ENCODE data around the gene KIF25.
"Not testable (repeated sequence)": the region's sequence is repeated elsewhere in the genome, so short reads cannot be mapped to it uniquely, and the experiment has no call there.

Gene KIF25

DNA sequence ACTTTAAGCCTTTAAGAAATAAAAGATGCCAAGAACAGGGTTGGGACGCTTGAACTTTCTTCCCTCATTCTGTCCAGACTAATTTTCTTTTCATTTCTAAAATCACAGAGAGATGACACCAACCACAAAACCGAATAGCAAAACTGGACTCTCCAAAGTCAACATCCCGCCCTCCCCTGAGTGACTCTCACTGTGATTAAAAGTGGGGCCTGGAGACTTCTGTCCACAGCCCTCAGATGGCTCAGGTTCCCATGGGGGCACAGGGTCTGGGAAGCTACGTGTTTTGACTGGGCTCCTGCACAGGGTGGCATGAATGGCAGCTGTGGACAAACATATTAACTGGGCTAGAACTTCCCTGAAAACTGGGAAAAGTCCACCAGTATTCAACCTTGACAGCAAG lies 75.3 kb downstream of the KIF25 start:
- H3K9me3 ChIP-seq (ENCODE audit: low read length), result no peaks in the 10 kb centered on the region
- no peak overlapping the region for H3K4me3 ChIP-seq (ENCODE audit: low read depth in 1 of 2, low read length in 2 of 2)
- no peaks in the 10 kb centered on the region for H3K27me3 ChIP-seq (ENCODE audit: control insufficient read depth in 1 of 2, insufficient read depth in 2 of 2, low read length in 2 of 2)
- no peaks in the 10 kb centered on the region for H3K4me1 ChIP-seq (ENCODE audit: insufficient read depth, low read length)
- H3K36me3 ChIP-seq (ENCODE audit: insufficient read depth, low read length), result no peaks in the 10 kb centered on the region
- no peak overlapping the region for H3K9ac ChIP-seq (ENCODE audit: low read length)
- H3K27ac ChIP-seq (ENCODE audit: low read depth, low read length), result no peak overlapping the region

DNA sequence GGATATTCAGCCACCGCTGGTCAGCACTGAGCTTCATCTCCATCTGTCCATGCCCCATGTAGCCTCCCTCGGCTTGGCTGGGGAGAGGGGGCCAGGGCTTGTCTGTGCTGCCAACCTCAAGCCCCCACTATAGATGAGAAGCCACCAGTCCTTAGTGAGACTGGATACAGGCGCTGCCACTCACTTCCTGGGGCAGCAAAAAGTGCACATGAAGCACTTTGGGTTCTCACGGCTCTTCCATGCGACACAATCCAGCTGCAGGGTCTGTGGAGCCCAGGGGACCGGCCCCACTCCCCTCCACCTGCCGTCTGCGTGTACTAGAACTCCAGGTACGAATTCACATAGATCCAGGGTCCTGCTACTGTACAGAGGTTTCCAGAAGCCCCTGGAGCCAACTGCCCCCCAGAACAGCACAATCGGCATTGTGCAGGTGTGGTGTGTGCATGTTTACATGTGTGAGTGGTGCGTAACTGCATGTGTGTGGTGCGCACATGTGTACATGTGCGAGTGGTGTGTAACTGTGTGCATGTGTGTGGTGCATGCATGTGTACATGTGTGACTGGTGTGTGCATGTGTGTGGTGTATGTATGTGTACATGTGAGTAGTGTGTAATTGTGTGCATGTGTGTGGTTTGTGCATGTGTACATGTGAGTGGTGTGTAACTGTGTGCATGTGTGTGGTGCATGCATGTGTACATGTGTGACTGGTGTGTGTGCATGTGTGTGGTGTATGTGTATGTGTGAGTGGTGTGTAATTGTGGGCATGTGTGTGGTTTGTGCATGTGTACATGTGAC lies 76.7 kb downstream of the KIF25 start:
- Histone ChIP-seq H3K27me3 (ENCODE audit: control insufficient read depth in 1 of 2, insufficient read depth in 2 of 2, low read length in 2 of 2) (no peaks in the 10 kb centered on the region), H3K36me3 (ENCODE audit: insufficient read depth, low read length) (no peaks in the 10 kb centered on the region), H3K4me1 (ENCODE audit: insufficient read depth, low read length) (no peaks in the 10 kb centered on the region), H3K9me3 (ENCODE audit: low read length) (no peaks in the 10 kb centered on the region), H3K4me3 (ENCODE audit: low read depth in 1 of 2, low read length in 2 of 2) (no peak overlapping the region), H3K27ac (ENCODE audit: low read depth, low read length) (no peak overlapping the region), H3K9ac (ENCODE audit: low read length) (no peak overlapping the region)

DNA sequence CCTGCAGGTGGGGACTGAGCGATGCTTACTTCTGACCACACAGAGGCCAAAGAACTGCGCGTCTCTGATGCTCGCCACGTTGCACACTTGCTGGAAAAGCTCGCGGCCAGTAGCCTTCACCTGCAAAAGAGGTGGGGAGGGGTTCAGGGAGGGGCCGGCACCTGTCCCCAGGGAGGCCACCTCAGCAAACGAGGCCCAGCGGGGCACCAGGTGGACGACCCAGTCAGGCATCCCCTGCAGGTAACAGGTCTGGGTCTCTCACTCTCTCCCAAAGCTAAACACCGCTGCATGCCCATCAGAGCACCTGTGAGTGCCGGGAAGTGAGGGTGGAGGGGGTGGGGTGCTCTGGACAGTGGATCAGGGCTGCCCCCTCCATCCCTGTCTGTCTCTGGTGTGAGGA lies 77.7 kb downstream of the KIF25 start:
- no peak overlapping the region for H3K9ac ChIP-seq (ENCODE audit: low read length)
- no peak overlapping the region for H3K4me3 ChIP-seq (ENCODE audit: low read depth in 1 of 2, low read length in 2 of 2)
- H3K36me3 ChIP-seq (ENCODE audit: insufficient read depth, low read length), result no peaks in the 10 kb centered on the region
- no peaks in the 10 kb centered on the region for H3K9me3 ChIP-seq (ENCODE audit: low read length)
- H3K27me3 ChIP-seq (ENCODE audit: control insufficient read depth in 1 of 2, insufficient read depth in 2 of 2, low read length in 2 of 2), result no peaks in the 10 kb centered on the region
- no peaks in the 10 kb centered on the region for H3K4me1 ChIP-seq (ENCODE audit: insufficient read depth, low read length)
- H3K27ac ChIP-seq (ENCODE audit: low read depth, low read length), result no peak overlapping the region

DNA sequence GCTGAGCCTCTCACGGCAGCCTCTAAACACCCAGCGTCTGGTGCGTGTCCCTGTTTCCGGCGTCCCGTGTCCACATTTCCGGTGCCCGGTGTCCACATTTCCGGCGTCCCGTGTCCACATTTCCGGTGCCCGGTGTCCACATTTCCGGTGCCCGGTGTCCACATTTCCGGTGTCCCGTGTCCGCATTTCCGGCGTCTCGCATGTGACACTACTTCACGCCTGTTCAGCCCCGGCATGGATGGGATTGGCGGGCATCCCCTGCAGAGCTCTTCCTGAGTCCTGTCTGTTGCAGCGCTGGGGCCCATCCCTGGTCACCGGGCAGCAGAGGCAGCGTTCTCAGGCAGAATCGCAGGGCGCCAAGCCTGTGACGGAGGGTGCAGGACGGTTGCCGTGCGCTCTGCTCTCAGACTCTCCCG lies 78.3 kb downstream of the KIF25 start:
- Histone ChIP-seq H3K4me1 (ENCODE audit: insufficient read depth, low read length) (no peaks in the 10 kb centered on the region), H3K27ac (ENCODE audit: low read depth, low read length) (no peak overlapping the region), H3K9ac (ENCODE audit: low read length) (no peak overlapping the region)

DNA sequence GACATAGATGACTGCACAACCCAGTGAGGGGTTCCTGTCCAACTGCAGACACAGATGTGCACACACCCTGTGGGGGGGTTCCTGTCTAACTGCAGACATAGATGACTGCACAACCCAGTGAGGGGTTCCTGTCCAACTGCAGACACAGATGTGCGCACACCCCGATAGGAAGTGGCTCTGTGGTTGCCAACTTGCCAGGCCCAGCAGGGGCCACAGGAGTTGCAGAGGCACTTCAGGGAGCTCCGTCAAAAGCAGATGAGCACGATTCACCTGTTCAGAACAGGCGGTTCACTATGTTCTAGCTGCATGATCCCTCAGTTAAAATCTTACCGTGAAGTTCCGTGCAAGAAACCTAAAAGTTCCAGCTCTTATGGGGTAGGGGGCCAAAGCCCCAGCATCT lies 79.9 kb downstream of the KIF25 start:
- H3K9me3 ChIP-seq (ENCODE audit: low read length); H3K4me1 ChIP-seq (ENCODE audit: insufficient read depth, low read length); H3K27ac ChIP-seq (ENCODE audit: low read depth, low read length); H3K4me3 ChIP-seq (ENCODE audit: low read depth in 1 of 2, low read length in 2 of 2); H3K27me3 ChIP-seq (ENCODE audit: control insufficient read depth in 1 of 2, insufficient read depth in 2 of 2, low read length in 2 of 2); H3K9ac ChIP-seq (ENCODE audit: low read length); H3K36me3 ChIP-seq (ENCODE audit: insufficient read depth, low read length): not testable (repeated sequence)

More for the DNA sequence above, 78.3 kb downstream of the KIF25 start:
- Histone ChIP-seq H3K36me3 (ENCODE audit: insufficient read depth, low read length) (no peaks in the 10 kb centered on the region), H3K4me3 (ENCODE audit: low read depth in 1 of 2, low read length in 2 of 2) (no peak overlapping the region), H3K27me3 (ENCODE audit: control insufficient read depth in 1 of 2, insufficient read depth in 2 of 2, low read length in 2 of 2) (no peaks in the 10 kb centered on the region), H3K9me3 (ENCODE audit: low read length) (no peaks in the 10 kb centered on the region)

DNA sequence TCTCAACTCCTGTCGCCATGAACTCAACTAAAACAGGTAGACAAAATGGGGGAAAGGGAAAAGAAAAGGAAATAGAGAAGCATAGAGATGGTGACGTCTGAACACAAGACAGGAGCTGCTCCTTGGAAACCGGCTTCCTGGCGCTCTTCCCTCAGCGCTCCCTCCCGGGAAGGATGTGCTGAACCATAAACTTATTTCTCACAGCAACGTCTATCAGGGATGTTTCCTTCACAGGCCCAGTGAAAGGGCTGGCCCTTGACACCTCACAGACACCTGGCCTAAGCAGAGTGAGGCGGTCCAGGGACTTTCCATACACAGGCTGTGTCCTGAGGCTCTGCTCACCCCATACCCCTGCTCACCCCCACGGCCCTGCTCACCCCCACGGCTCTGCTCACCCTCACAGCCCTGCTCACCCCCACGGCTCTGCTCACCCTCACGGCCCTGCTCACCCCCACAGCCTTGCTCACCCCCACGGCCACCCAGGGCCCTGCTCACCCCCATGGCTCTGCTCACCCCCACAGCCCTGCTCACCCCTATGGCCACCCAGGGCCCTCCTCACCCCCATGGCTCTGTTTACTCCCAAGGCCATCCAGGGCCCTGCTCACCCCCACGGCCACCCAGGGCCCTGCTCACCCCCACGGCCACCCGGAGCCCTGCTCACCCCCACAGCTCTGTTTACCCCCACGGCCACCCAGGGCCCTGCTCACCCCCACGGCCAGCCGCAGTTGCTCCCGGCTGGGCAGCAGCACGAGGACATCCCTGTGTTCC lies 80.9 kb downstream of the KIF25 start:
- no peak overlapping the region for H3K4me3 ChIP-seq (ENCODE audit: low read depth in 1 of 2, low read length in 2 of 2)
- H3K27me3 ChIP-seq (ENCODE audit: control insufficient read depth in 1 of 2, insufficient read depth in 2 of 2, low read length in 2 of 2), result no peaks in the 10 kb centered on the region
- H3K36me3 ChIP-seq (ENCODE audit: insufficient read depth, low read length), result no peaks in the 10 kb centered on the region
- H3K9me3 ChIP-seq (ENCODE audit: low read length), result no peaks in the 10 kb centered on the region
- no peak overlapping the region for H3K9ac ChIP-seq (ENCODE audit: low read length)
- no peak overlapping the region for H3K27ac ChIP-seq (ENCODE audit: low read depth, low read length)
- H3K4me1 ChIP-seq (ENCODE audit: insufficient read depth, low read length), result no peaks in the 10 kb centered on the region

DNA sequence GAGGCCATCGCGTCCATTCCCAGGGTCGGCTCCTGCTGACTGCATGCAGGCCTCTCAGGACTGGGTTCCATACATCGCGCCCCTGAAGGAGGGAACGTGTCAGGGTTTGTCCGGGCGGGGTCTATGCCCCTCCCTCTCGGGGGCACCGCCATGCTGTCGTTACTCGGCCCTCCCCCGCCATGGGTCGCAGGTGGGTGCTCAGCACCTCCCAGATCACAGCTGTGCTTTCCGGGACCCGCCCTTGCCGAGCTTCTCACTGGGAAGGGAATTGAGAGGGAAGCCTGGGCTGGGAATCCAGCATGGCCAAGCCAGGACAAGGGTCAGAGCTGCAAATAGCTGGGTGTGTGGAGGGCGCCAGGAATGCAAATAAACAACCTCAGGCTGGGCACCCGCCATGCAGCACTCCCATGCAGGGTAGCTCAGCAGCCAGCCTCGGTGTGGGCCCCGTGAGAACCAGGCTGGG lies 81.5 kb downstream of the KIF25 start, which contains the start of gene FRMD1:
FRMD1 (minus strand) TSS at position 270 of the 463 bp plus-strand sequence; CDS start at position 152, 118 bp downstream.
- Histone ChIP-seq H3K9ac (ENCODE audit: low read length) (no peak within 1 kb of the TSS), H3K27ac (ENCODE audit: low read depth, low read length) (no peak within 1 kb of the TSS), H3K4me1 (ENCODE audit: insufficient read depth, low read length) (no peaks in the 10 kb centered on the region), H3K36me3 (ENCODE audit: insufficient read depth, low read length) (no peaks in the 10 kb centered on the region), H3K4me3 (ENCODE audit: low read depth in 1 of 2, low read length in 2 of 2) (no peak within 1 kb of the TSS), H3K27me3 (ENCODE audit: control insufficient read depth in 1 of 2, insufficient read depth in 2 of 2, low read length in 2 of 2) (no peaks in the 10 kb centered on the region), H3K9me3 (ENCODE audit: low read length) (no peaks in the 10 kb centered on the region)

DNA sequence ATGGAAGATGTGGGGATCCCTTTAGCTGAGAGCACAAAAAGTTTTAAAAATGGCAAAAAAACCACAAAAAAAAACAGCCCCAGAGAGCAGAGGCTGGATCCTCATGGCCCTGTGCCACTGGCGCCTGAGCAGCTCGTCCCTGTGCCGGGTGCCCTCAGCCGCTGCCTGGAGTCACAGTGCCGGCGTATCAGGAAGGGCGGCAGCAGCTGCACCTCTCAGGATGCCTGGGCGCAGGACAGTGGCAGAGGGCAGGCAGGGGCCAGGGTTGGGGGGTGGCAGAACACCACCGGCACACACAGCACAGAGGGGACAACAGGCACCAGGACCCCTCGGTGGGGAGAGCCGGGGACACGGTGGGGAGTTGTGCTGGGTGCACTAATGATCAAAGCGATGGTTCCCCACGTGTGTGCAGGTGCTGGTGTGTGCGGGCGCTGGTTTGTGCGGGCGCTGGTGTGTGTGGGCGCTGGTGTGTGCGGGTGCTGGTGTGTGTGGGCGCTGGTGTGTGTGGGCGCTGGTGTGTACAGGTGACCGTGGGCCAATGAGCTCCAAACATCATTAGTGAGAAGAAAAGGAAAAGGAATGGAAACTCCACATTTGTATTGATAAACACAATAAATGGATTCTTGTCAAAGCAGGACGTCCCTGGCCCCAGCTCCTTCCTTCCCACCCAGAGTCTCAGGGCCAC lies 83.1 kb downstream of the KIF25 start:
- Histone ChIP-seq H3K4me3 (ENCODE audit: low read depth in 1 of 2, low read length in 2 of 2) (no peak overlapping the region), H3K9ac (ENCODE audit: low read length) (no peak overlapping the region), H3K27me3 (ENCODE audit: control insufficient read depth in 1 of 2, insufficient read depth in 2 of 2, low read length in 2 of 2) (no peaks in the 10 kb centered on the region), H3K27ac (ENCODE audit: low read depth, low read length) (no peak overlapping the region), H3K4me1 (ENCODE audit: insufficient read depth, low read length) (no peaks in the 10 kb centered on the region), H3K9me3 (ENCODE audit: low read length) (no peaks in the 10 kb centered on the region), H3K36me3 (ENCODE audit: insufficient read depth, low read length) (no peaks in the 10 kb centered on the region)

DNA sequence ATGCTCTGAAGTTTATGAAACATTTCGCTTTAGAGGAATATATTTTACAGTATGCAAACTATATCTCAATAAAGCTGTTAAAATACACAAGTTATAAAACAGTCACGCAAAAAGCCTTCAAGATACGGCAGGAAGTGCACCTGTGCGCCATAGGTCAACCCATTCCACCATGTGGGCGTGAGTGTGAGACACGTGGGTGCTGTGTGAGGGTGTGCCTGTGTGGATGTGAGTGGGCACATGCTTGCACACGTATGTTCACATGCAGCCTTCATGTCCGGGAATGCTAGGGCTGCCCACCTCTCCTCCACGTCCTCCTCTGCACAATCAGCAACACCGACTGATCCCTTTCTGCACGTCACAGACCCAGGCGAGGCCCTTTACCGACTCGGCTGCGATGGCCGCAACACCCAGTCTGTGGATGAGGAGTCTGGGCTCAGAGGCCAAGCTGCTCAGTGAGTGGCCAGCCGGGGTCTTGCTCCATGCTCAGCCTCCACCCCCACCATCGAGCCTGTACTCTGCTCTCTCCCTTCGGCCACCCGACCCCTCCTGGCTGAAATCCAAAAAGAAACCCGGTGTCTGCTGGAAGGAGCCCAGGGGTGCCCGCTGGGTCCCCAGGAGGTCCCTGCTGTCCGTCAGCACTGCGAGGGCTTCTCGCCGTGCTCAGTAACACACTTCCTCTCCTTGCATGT lies 84.5 kb downstream of the KIF25 start:
- Histone ChIP-seq H3K27ac (ENCODE audit: low read depth, low read length) (no peak overlapping the region), H3K4me1 (ENCODE audit: insufficient read depth, low read length) (no peaks in the 10 kb centered on the region), H3K36me3 (ENCODE audit: insufficient read depth, low read length) (no peaks in the 10 kb centered on the region), H3K27me3 (ENCODE audit: control insufficient read depth in 1 of 2, insufficient read depth in 2 of 2, low read length in 2 of 2) (no peaks in the 10 kb centered on the region), H3K4me3 (ENCODE audit: low read depth in 1 of 2, low read length in 2 of 2) (no peak overlapping the region), H3K9me3 (ENCODE audit: low read length) (no peaks in the 10 kb centered on the region), H3K9ac (ENCODE audit: low read length) (no peak overlapping the region)

DNA sequence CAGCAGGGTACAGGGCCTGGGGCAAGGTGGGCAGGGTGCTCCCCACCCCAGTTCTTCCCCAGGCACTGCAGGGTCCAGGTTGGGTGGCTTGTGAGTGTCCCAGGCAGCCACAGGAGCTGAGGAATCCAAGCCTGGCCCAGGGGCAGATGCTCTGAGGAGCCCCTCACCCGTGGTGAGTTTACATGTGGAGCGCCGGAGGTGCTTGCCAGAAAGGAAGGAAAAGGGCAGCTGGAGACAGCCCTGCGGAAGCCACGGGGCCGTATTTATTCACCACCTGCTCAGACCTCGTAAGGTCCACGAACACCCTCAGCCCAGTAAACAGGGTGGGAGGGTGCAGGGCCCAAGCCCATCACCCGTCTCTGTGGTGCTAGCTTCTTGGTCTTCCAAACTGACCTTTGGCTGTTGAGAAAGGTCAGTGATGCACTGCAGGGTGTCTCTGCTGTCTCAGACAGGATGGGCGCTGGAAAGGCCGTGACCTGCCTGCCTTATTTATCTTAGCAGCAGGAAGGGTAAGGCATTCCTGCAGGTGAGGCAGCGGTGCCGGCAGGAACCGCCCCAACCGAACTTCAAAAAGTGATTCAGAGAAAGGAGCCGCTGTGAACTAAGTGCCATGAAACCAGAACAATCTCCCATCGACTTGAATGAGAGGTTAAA lies 85.5 kb downstream of the KIF25 start:
- Histone ChIP-seq H3K4me1 (ENCODE audit: insufficient read depth, low read length) (peaks cover 1% of the 10 kb centered on the region), H3K27me3 (ENCODE audit: control insufficient read depth in 1 of 2, insufficient read depth in 2 of 2, low read length in 2 of 2) (no peaks in the 10 kb centered on the region), H3K4me3 (ENCODE audit: low read depth in 1 of 2, low read length in 2 of 2) (no peak overlapping the region), H3K27ac (ENCODE audit: low read depth, low read length) (no peak overlapping the region), H3K36me3 (ENCODE audit: insufficient read depth, low read length) (no peaks in the 10 kb centered on the region), H3K9ac (ENCODE audit: low read length) (no peak overlapping the region), H3K9me3 (ENCODE audit: low read length) (no peaks in the 10 kb centered on the region)
